Epithelial cell of proximal tubule (primary cell): ENCODE measurements around the gene ENPP4. TPM values are rescaled to one million over a fixed set of nuclear protein-coding genes. Genes with fewer than 3 reads are reported as not detected.
A peak's percentile ranks its signal among the peaks of the same experiment; 100 is the strongest.

Experiments used
- DNase-seq: peaks from one replicate; pipeline ENCODE4 v3.0.0-alpha.2; 2011; ENCODE audit warnings: low read depth
- H3K4me3 ChIP-seq: 2 replicates; pipeline ENCODE4 v1.5.1; 2011; ENCODE audit warnings: low read depth, mild to moderate bottlenecking, low read length
- CTCF ChIP-seq: conservative IDR thresholded peaks from 2 replicates; pipeline ENCODE4 v1.5.1; 2012; ENCODE audit warnings: low read depth, mild to moderate bottlenecking, low read length
- total RNA-seq: library from RNA; depleted of rRNA; stranded (reverse); fragments of >200 nt; gene quantifications from 2 replicates; pipeline ENCODE4 v1.2.3, GENCODE V29; 2015

The ENPP4 gene
- total RNA-seq, 1 donor from 2014 or later, result 8.1 TPM

- DNase-seq, result no peak
- TF ChIP-seq CTCF, result no peak
- no peak overlapping the region for H3K4me3 ChIP-seq
These were observed 26.9 kb downstream of the ENPP4 start for GRCh38 chr6:46156701-46157100.

GRCh38 chr6:46159229-46159628 lies 29.4 kb downstream of the ENPP4 start:
- no peak overlapping the region for H3K4me3 ChIP-seq
- DNase-seq, result no peak
- TF ChIP-seq CTCF, result no peak

- TF ChIP-seq CTCF, result no peak
- H3K4me3 ChIP-seq, result no peak overlapping the region
- no peak for DNase-seq
These were observed 30.3 kb downstream of the ENPP4 start for GRCh38 chr6:46160102-46160501.

GRCh38 chr6:46170357-46171289 lies 40.8 kb downstream of the ENPP4 start, which contains the start of gene ENPP5:
TSS of gene ENPP5 (minus strand) at chr6:46170980. CDS start at chr6:46168262, 2,718 bp downstream.
- peak within 1 kb of the TSS; percentile 92 for H3K4me3 ChIP-seq
- TF ChIP-seq CTCF, result no peak
- DNase-seq, result no peak

GRCh38 chr6:46172176-46172575 lies 42.4 kb downstream of the ENPP4 start:
- no peak for DNase-seq
- H3K4me3 ChIP-seq, result no peak overlapping the region
- TF ChIP-seq CTCF, result no peak

GRCh38 chr6:46174904-46175303 lies 45.1 kb downstream of the ENPP4 start:
- no peak for TF ChIP-seq CTCF
- no peak for DNase-seq
- no peak overlapping the region for H3K4me3 ChIP-seq
